ENCODE results near the gene GPALPP1. TPM values are rescaled to one million over a fixed set of nuclear protein-coding genes. Genes with fewer than 3 reads are reported as not detected.

GPALPP1 gene
- total RNA-seq, 2 experiments from 2014 or later = 18.9 to 20.8 TPM

DNA sequence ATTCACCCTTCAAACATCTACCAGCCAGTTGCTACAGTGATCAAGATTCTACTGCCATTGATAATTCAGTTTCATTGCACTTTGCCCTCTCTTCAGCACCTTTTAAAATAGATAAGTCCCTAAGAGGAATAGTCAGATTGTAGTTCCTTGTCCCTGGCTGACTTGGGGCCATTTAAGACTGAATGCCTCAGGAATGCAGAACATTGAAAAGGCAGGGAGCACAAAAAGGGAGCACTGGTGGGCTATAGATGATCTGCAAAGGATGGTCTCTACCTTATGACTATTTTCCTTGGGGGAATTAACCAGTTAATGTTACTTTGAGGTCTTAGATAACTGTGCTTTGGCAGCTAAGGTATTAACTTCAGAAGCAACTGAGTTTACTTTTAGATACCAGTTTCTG lies 46.9 kb downstream of the GPALPP1 start:
- no peak for ATAC-seq (ENCODE audit: poor library complexity)
- TF ChIP-seq, protein P1, sequence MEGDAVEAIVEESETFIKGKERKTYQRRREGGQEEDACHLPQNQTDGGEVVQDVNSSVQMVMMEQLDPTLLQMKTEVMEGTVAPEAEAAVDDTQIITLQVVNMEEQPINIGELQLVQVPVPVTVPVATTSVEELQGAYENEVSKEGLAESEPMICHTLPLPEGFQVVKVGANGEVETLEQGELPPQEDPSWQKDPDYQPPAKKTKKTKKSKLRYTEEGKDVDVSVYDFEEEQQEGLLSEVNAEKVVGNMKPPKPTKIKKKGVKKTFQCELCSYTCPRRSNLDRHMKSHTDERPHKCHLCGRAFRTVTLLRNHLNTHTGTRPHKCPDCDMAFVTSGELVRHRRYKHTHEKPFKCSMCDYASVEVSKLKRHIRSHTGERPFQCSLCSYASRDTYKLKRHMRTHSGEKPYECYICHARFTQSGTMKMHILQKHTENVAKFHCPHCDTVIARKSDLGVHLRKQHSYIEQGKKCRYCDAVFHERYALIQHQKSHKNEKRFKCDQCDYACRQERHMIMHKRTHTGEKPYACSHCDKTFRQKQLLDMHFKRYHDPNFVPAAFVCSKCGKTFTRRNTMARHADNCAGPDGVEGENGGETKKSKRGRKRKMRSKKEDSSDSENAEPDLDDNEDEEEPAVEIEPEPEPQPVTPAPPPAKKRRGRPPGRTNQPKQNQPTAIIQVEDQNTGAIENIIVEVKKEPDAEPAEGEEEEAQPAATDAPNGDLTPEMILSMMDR (IDR thresholded peaks at IDR 0.05) = no peak
- no peak for DNase-seq
- no peaks in the 10 kb centered on the region for H3K4me1 Mint-ChIP-seq (ENCODE audit: low read depth)
- Histone ChIP-seq H3K9me3 (ENCODE audit: control insufficient read depth in 1 of 2, insufficient read depth in 1 of 2, low read length in 2 of 2) (no peaks in the 10 kb centered on the region), H3K4me3 (ENCODE audit: low read length) (no peak overlapping the region), H3K36me3 (ENCODE audit: insufficient read depth, low read length) (peaks cover 2% of the 10 kb centered on the region), H3K4me1 (ENCODE audit: insufficient read depth, low read length) (no peaks in the 10 kb centered on the region), H3K27ac (ENCODE audit: low read depth in 1 of 2, low read length in 2 of 2) (no peak overlapping the region), H3K27me3 (ENCODE audit: control insufficient read depth in 1 of 2, insufficient read depth in 2 of 2, low read length in 2 of 2) (no peaks in the 10 kb centered on the region)
- intact Hi-C loops (cut with DNase I, micrococcal nuclease) = no loop called here
- ChIA-PET CTCF (no interaction called here), POLR2A (no interaction called here)
- H3K9me3 Mint-ChIP-seq = no peaks in the 10 kb centered on the region
- no peaks in the 10 kb centered on the region for H3K27me3 Mint-ChIP-seq
- peaks cover 28% of the 10 kb centered on the region for H3K36me3 Mint-ChIP-seq (ENCODE audit: low read depth)
- H3K27ac Mint-ChIP-seq = no peak overlapping the region
- no peak overlapping the region for H3K4me3 Mint-ChIP-seq

DNA sequence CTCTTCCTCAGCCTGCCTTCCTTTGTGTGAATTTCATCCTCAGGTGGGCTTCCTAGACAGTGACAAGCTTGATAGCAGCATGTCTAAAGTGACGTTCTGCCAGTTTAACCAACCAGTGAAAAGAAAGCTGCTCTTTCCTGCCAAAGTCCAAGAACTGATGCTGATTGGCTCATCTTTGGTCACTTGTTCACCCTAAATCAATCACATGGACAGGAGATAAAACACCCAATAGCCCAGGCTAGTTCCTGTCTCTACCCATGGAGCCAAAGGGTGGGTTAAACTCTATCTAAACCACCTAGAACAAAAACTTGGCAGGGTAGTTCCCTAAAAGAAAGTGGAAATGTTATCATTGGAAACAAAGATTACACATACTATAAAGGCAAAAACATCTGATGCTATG lies 50.8 kb downstream of the GPALPP1 start:
- DNase-seq (no peak), ATAC-seq (ENCODE audit: poor library complexity) (no peak)
- Mint-ChIP-seq H3K9me3 (no peaks in the 10 kb centered on the region), H3K36me3 (ENCODE audit: low read depth) (peaks cover 10% of the 10 kb centered on the region), H3K27me3 (no peaks in the 10 kb centered on the region), H3K4me1 (ENCODE audit: low read depth) (no peaks in the 10 kb centered on the region), H3K27ac (no peak overlapping the region), H3K4me3 (no peak overlapping the region)
- TF ChIP-seq, protein P1 (IDR thresholded peaks at IDR 0.05) = no peak
- Histone ChIP-seq H3K4me1 (ENCODE audit: insufficient read depth, low read length) (no peaks in the 10 kb centered on the region), H3K9me3 (ENCODE audit: control insufficient read depth in 1 of 2, insufficient read depth in 1 of 2, low read length in 2 of 2) (no peaks in the 10 kb centered on the region), H3K27me3 (ENCODE audit: control insufficient read depth in 1 of 2, insufficient read depth in 2 of 2, low read length in 2 of 2) (peaks cover 0 to 4% of the 10 kb centered on the region in 2 experiments), H3K36me3 (ENCODE audit: insufficient read depth, low read length) (peaks cover 2% of the 10 kb centered on the region), H3K27ac (ENCODE audit: low read depth in 1 of 2, low read length in 2 of 2) (no peak overlapping the region), H3K4me3 (ENCODE audit: low read length) (no peak overlapping the region)
- POLR2A ChIA-PET = no interaction called here
- intact Hi-C loops (cut with DNase I, micrococcal nuclease) = no loop called here
- CTCF ChIA-PET = no interaction called here

DNA sequence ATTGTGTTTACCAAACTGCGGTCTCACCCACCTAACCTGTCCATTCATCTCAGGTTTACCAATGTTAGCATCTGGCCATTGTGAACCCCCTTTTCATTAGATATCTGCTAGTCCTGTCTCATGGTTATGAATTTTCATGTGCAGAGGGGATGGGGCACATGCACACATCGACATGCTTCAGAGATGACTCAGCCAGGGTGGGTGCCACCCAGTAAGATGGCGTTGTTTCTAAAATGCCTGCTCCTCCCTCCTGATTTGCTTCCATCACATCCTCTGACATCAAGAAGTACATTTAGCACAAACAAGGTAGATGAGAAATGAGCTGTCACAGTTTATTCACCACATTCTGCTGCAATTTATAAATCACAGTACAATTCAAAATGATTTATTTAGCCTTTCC lies 51.3 kb downstream of the GPALPP1 start:
- Histone ChIP-seq H3K36me3 (ENCODE audit: insufficient read depth, low read length) (peaks cover 2% of the 10 kb centered on the region), H3K27me3 (ENCODE audit: control insufficient read depth in 1 of 2, insufficient read depth in 2 of 2, low read length in 2 of 2) (peaks cover 0 to 4% of the 10 kb centered on the region in 2 experiments), H3K4me3 (ENCODE audit: low read length) (no peak overlapping the region), H3K27ac (ENCODE audit: low read depth in 1 of 2, low read length in 2 of 2) (no peak overlapping the region), H3K9me3 (ENCODE audit: control insufficient read depth in 1 of 2, insufficient read depth in 1 of 2, low read length in 2 of 2) (no peaks in the 10 kb centered on the region), H3K4me1 (ENCODE audit: insufficient read depth, low read length) (no peaks in the 10 kb centered on the region)
- Mint-ChIP-seq H3K9me3 (no peaks in the 10 kb centered on the region), H3K4me3 (no peak overlapping the region), H3K27me3 (no peaks in the 10 kb centered on the region), H3K36me3 (ENCODE audit: low read depth) (peaks cover 6% of the 10 kb centered on the region), H3K27ac (no peak overlapping the region), H3K4me1 (ENCODE audit: low read depth) (no peaks in the 10 kb centered on the region)
- no peak for ATAC-seq (ENCODE audit: poor library complexity)
- intact Hi-C loops (cut with DNase I, micrococcal nuclease) = no loop called here
- ChIA-PET CTCF (no interaction called here), POLR2A (no interaction called here)
- TF ChIP-seq, protein P1 (IDR thresholded peaks at IDR 0.05) = no peak
- DNase-seq = no peak
